HG03095 (cell line): ENCODE results near the gene FILIP1.

Source experiments
- ATAC-seq: cut with Tn5 transposase; IDR thresholded peaks from one replicate; pipeline ENCODE4 v1.9.1; 2021; ENCODE audit warnings: moderate library complexity; ENCODE audit not compliant: unreplicated experiment

Gene FILIP1

GRCh38 chr6:75493400-75494064 lies at the start of gene FILIP1:
FILIP1 (minus strand) TSS chr6:75493800; CDS start chr6:75414972, 78,828 bp downstream.
- no peak for ATAC-seq

DNA sequence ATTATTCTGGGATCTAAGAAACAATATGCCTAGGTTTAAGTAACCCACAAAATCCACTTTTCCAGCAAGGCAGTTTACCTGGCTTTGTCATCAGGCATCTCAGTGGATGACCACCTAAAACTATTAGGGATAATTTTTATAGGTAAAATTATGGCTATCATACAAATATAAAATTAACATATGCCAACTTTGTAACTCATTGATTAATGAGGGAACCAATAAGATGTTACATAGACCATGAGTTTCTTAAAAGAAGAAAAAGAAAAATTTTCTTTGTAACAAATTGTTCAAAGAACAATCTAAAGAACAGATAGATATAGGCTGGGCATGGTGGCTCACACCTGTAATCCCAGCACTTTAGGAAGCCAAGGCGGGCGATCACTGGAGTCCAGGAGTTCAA lies 49.7 kb upstream of the FILIP1 start:
- ATAC-seq = no peak

GRCh38 chr6:75539136-75539535 lies 45.5 kb upstream of the FILIP1 start:
- ATAC-seq = no peak

DNA sequence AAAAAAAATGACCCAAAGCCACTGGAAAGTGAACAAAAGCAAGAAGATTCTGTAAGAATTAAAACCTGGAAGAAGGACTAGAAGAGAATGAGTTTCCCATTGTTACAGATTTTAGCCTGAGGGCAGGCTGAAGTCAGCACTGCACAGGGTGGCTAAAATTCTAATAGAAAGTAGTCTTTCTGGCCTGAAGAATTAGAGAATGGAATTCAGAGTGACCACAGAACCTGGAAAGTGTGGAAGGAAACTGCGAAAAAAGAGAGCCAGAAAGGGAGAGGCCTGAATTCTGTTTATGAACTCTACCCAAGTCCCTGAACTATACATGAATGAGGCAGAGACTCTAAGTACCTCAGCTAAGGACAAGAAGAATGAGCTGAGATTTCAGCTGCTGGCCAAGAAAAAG lies 38.9 kb upstream of the FILIP1 start:
- no peak for ATAC-seq

- ATAC-seq = no peak
Observed at GRCh38 chr6:75531174-75531573, 37.6 kb upstream of the FILIP1 start.

DNA sequence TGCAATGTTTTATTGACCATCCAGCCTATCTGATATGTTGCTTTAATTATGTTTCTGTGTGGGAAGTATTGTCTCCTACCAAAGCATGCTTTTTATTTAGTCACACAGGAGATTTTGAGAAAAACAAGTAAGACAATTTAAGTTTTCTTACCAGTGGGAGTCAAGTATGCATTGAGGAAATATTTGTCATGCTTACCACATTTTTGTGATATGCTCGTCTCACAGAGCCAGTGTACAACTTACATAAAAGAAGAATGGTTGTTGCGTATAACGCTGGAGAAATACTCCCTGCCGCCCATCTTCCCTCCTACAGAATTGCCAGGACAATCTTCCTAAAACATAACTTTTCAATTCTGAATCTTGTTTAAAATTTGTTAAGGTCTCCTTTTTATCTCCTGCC lies 37.1 kb upstream of the FILIP1 start:
- ATAC-seq = no peak

DNA sequence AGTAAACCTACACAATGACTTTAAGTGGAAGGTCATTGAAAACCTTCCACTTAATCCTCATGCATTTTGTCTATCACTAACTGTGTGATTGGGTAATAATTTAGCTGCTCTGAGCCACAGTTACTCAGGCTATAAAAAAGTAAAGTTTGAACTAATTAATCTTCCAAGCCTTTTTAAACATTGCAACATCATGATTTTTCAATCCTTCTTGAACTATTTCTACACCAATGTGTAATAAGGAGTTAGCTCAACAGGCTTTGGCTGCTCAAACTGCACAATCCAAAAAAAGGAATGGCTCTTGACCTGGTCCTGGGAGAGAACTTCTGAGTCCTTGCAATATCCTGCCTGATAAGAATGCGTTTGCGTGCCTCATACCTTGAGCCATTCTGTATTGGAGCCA lies 34.8 kb upstream of the FILIP1 start:
- no peak for ATAC-seq

DNA sequence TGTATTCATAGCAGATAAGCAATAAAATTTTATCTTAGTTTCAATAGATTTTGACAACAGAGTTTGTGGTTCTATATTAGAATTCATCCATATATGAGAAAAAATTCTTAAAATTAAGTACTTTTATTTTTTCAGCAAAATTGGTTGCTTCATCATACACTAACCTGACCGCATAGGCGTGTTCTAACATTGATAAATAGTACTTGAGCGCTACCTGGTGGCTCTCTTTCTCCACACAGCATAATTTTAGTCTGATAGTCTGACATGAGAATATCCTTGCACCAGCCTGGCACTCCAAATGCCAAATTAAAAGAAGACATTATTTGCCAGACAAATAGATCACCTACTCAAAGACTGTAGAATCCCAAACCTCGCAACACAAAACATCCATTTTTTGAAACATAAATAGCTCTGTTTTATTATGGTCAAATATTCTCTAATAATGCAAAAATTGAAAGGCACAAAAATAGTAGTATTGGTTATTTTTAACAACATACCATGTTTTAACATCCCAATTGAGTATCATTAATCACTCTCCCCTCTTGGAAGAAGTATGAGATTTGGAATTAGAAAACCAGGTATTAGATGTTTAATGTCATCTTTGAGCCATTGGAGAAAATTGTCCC lies 33.0 kb upstream of the FILIP1 start:
- peak; percentile 81 for ATAC-seq

GRCh38 chr6:75525682-75526081 lies 32.1 kb upstream of the FILIP1 start:
- no peak for ATAC-seq

GRCh38 chr6:75524322-75524972 lies 30.8 kb upstream of the FILIP1 start:
- ATAC-seq = no peak

GRCh38 chr6:75516757-75517156 lies 23.2 kb upstream of the FILIP1 start:
- no peak for ATAC-seq

GRCh38 chr6:75512591-75512990 lies 19.0 kb upstream of the FILIP1 start:
- no peak for ATAC-seq

DNA sequence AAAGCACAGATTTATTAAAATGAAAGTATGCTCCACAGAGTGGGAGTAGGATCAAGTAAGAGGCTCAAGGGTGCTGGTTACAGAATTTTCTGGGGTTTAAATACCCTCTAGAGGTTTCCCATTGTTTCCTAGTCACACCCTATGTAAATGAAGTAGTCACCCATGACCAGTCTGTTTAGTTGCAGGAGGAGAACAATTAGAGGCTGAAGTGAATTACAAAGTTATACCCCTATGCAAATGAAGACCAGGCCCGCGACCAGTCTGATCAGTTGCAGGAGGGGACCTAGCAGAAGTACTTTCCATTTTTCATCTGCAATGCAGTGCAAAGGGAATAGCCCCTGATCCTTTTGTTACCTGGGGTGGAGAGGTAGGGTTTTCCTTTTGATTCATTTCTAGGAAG lies 11.8 kb upstream of the FILIP1 start:
- ATAC-seq = no peak

GRCh38 chr6:75504465-75505222 lies 11.0 kb upstream of the FILIP1 start:
- no peak for ATAC-seq

DNA sequence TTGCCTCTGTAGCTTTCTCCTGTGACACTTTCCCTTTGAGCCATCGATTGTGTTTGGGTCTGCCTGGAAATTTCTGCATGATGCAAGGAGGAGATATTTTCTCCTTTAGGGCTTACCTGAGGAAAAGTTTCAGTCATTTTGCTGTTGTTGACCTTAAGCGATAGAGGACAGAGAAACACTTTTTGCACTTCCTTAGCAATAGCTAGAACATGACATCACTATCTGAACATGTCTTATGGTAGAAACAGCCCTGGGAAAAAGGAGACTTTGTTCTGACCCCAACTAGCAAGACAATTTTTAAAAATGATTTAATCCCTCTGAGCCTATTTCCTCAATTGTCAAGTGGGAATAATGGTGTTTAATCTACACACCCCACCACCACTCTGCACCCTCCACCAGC lies 9.7 kb upstream of the FILIP1 start:
- no peak for ATAC-seq

- ATAC-seq = no peak
Observed at GRCh38 chr6:75502884-75503283, 9.3 kb upstream of the FILIP1 start.

- no peak for ATAC-seq
Observed at GRCh38 chr6:75501756-75502155, 8.2 kb upstream of the FILIP1 start.

- ATAC-seq = no peak
Observed at GRCh38 chr6:75499640-75500039, 6.0 kb upstream of the FILIP1 start.

DNA sequence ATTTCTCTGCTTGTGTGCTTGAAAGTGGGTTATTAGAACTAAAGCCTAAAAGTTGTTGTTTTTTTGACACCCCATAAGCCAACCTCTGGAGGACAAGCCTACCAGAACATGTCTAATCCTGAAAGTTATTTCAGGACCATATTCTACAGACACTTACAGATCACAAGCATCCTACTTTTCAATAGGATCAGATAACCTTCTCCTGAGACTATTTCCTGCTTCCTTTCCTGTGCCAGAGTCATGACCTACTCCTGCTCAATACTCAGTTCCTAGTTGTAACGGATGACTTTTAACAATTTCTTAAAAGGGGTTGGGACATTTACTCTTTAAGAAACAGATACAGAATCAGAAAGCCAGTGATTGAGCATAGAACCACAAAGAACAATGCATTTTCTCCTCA lies 5.3 kb upstream of the FILIP1 start:
- no peak for ATAC-seq

DNA sequence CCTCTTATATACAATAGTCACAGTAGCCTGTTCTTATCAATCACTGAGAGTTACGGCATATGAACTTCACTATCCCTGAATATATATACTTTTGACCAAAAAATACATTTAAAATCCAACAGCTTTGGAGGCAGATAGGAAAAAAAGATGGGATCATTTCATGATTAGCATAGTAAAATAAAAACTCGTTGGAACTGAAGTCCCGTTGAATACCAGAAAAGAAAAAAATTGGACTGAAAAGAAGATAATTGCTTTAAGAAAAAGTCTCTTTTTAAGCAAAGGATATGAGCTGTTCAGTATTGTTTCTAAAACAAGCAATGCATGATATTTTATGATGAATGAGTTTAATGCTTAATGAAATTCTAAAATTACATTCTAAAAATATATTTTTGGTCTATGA lies 4.4 kb upstream of the FILIP1 start:
- ATAC-seq = no peak

DNA sequence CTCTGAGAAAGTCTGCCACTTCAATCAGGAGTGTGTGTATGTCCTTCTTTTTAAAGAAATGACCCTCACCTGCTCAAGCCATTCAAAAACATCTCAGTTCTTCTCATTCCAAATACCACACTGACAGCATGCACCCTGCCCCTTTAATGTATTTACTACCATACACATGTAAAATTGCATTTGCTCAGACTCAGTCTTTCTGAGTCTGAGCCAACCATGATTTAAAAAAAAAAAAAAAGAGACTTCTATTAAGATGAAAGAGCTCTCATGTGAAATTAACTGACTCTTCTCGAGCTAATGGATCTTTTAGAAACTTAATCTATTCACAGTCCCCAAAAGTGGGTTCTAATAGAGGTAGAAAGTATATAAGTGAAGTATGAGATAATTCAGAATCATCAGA lies 1.4 kb upstream of the FILIP1 start:
- ATAC-seq = no peak

GRCh38 chr6:75494290-75494689 lies 690 bp upstream of the FILIP1 start:
- ATAC-seq = no peak
